NCI-H345 treated with DMSO at 0.1 percent for 48 hours (cell line): Measurements from ENCODE around the gene KMT5C.
"Not testable (repeated sequence)": the region's sequence is repeated elsewhere in the genome, so short reads cannot be mapped to it uniquely, and the experiment has no call there.

Experiments used
- DNase-seq: peaks from one replicate; lab custom pipeline; 2025; ENCODE audit not compliant: unreplicated experiment; lab: John Stamatoyannopoulos, UW

The KMT5C gene

GRCh38 chr19:55315956-55316525, 23.6 kb upstream of the KMT5C start:
- no peak for DNase-seq

DNA sequence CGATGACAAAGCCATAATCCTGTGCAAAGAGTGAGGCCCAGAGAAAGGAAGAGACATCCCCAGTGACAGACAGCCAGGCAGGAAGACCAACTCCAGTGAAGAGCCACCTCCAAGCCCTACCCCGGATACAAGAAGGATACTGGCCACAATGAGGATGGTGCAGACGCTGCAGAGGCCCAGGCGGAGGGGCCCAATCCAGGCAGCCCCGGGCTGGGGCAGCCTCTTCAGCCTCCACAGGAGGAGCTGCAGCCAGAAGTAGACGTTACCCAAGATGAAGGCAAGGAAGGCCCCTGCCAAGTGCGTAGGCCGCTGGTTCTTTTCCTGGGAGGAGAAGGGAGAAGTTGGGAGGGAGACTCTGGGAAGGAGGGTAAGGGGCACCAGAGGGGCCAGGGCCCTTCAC, 23.0 kb upstream of the KMT5C start:
- no peak for DNase-seq

DNA sequence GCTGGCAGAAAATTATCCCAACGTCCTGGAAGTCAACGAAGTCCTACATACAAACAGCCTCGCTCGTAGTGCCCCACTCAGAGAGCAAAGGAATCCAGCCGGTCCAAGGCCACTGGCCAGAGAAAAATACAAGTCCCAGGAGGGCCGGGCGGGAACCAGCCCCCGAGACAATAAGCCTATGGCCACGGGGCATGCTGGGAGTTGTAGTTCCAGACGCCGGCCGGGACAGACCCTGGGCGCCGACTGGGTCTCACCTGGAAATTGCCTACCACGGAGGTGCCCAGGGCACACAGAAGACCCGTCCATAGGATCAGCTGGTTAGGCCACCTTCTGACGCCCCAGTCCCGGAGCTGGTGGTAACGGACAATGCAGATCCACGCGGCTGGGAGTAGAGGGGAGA, 19.9 kb upstream of the KMT5C start:
- no peak for DNase-seq

GRCh38 chr19:55320844-55321419, 18.7 kb upstream of the KMT5C start:
- no peak for DNase-seq

DNA sequence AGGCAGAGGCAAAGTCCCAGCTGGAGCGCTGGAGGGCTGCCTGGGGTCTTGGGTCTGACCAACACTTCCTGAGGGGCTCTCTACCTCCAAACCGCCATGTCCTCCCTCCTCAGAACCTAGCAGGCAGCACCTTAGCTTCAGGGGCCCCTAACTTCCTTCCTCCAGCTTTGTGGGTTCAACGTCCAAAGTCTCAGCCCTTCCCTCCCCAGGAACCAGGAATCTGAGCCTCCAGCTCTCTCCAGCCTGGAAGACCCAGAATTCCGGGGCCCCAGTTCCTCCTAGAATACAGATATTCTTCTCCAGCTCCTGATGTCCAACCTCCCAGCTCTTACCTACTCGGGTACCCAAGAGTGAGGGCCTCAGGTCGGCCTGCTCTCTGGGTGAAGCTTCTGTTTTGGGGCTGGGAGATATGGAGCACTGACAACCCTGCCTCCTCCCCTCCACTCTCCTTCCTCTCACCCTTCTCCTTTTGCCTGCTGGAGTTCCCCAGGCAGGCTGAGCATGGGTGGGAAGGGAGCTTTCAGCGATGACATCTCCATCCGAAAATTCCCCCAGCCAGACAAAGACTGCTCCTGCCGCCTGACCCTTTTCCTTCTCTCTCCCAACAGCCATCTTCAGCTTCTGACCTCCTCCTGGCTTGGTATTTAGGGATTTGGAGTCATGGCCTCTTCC, 18.1 kb upstream of the KMT5C start:
- DNase-seq, result no peak

DNA sequence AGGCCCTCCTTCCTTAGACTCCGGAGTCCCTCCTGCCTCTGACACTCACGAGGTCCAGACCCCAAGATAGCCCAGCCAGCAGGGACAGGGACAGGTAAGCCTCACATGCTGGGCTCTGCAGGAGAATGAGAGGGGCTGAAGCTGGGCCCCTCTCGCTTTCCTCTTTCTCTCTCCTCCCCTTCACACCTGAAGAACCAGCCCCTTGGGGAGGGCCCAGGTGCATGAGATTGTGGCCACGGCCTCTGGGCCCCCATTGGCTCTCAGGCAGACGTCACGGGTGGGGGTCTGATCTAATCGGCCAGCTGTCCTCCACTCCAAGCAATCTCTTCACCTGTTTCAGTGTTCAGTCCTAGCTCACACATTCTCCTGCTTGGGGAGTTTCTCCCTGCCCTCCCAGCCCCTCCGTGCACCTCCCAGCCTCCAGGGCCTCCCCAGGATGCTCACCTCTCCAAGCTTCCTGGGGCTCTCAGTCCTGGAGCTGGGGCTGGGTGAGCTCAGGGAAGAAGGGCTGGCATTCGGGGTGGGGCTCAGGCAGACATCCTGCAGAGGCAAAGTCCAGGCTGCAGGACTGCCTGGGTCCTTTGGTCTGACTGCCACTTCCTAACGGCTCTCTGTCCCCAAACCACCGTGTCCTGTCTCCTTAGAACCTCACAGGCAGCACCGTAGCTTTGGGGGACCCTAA, 17.3 kb upstream of the KMT5C start:
- no peak for DNase-seq

GRCh38 chr19:55324662-55325061, 15.0 kb upstream of the KMT5C start:
- DNase-seq, result no peak

- no peak for DNase-seq
Observed at GRCh38 chr19:55325172-55325571, 14.5 kb upstream of the KMT5C start, which contains the start of gene TMEM150B. TMEM150B (minus strand) TSS chr19:55325341; CDS start chr19:55321036, 4,305 bp downstream.

- not testable (repeated sequence) for DNase-seq
Observed at GRCh38 chr19:55328774-55329318, 10.8 kb upstream of the KMT5C start.

DNA sequence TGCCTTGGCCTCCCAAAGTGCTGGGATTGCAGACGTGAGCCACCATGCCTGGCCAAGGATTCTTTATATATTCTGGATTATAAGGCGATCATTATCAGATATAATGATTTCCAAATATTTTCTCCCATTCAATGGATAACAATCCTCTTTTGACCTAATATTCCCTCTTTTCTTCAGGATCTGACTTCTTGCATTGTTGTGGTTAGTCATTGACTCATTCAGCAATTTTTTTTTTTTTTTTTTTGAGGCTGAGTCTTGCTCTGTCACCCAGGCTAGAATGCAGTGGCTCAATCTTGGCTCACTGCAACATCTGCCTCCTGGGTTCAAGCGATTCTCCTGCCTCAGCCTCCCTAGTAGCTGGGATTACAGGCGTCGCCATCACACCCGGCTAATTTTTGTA, 9.9 kb upstream of the KMT5C start:
- not testable (repeated sequence) for DNase-seq

DNA sequence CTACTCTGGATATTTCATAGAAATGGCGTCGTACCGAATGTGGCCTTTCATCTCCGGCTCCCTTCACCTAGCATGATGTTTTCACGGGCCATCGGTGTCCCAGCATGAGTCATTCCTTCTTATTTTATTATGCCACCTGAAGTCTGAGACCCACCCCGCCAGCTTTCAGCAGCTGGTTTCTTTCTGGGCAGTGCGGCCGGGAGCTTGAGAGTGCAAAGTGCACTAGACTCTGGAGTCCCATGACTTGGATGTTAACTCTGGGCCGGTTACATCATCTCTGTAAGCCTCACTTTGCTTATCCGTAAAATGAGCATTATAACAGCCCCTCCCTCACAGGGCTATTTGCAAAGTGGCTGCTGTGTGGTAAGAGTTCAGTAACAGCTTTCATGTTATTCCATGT, 5.8 kb upstream of the KMT5C start:
- no peak for DNase-seq

DNA sequence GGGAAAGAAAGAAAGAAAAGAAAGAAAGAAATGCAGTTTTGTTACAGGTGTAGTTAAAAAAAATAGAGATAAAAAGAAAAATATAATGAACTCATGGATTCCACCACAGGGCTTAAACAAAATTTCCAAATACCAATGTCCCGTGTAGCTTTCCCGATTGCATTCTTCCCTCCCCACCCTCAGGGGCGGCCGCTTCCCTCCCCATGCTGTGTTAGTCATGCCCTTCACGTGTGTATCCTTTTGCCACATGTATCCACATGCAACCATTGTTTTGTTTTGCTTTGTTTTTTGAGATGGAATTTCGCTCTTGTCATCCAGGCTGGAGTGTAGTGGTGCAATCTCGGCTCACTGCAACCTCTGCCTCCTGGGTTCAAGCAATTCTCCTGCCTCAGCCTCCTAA, 3.6 kb upstream of the KMT5C start:
- DNase-seq, result no peak

DNA sequence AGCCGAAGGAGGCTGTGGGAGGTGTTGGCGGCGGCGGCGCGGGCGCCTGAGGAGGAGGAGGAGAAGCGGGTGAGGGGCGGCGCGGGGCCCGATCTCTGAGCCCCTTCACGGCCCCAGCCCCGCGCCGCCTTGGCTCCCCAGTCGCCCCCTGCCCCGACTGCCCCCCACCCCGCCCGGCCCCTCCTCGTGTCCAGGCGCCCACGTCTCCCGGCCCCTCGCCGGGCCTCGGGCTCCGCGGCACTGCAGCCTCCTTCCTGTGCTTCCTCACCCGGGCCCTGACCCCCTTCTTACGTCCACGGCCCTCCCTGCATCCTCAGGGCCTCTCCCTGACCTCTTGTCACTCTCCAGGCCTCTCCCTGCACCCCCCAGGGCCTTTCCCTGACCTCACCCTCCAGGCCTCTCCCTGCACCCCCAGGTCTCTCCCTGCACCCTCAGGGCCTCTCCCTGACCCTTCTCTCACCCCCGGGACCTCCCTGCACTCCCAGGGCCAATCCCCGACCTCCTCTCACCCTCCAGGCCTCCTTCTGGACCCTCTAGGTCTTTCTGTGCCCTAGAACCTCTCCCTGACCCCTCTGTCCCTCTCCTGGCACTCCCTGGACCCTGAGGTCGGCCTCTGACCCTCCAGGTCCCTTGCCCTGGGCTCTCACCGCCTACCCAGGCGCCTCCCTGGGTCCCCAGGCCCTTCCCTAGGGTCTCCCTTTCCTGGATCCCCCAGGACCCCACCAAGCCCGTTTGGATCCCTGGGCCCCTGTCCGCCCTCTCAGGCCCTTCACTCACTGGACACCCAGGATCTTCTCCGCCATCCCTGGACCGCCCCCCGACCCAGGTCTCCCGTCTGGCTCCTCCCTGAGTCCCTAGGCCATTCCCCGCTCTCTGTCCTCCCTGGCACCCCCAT, 460 bp downstream of the KMT5C start:
- no peak for DNase-seq

DNA sequence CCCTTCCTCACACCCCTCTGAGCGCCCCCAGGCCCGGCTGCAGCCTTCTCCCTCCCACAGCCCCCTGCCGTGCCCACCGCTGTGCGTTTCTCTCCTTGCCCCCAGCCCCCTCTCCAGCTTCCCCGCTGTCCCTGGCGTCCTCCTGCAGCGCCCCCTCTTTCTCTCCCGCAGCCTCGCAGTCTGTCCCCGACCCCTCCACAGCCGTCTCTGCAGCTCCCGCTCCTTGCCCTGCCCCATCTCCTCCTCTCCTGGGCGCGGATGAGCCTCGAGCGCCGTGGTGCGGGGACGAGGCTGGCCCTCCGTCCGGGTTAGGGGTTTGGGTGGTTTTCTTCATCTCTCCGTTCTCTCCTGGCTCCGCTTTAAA, 1.1 kb downstream of the KMT5C start:
- DNase-seq, result no peak

GRCh38 chr19:55341171-55341588, 1.5 kb downstream of the KMT5C start:
- DNase-seq, result peak; percentile 51

DNA sequence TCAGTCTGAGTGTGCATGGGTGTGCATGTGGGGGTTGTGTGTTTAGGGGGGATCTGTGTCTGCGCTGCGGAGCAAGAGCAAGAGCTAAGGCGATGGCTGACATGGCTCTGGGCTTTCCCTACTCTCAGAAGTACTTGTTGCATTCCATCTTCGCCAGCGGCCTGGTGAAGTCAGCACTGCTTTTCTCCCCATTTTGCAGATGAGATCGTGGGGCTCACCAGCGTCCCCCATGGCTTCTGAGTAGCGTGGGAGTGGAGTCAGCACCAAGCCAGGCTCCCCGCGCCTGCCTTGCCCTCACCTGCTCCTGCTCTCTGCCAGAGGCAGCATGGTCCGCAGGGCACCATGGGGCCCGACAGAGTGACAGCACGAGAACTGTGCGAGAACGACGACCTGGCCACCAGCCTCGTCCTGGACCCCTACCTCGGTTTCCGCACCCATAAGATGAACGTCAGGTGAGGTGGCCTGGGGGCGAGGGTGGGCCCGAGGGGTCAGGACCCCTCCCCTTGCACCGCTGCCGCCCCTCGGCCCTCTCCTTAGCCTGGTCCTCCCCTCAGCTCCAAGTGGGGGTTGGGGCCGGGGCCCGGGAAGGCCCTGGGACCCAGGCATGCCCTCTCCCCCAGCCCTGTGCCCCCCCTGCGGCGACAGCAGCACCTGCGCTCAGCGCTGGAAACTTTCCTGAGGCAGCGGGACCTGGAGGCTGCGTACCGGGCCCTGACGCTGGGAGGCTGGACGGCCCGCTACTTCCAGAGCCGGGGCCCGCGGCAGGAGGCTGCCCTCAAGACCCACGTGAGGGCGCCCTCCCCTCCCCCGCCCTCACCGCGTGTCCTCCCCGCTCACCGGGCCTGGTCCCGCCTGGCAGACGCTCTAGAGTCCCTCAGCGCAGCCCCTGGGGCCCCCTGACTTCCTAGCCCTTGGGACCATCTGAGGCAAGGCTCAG, 2.2 kb downstream of the KMT5C start:
- no peak for DNase-seq

- DNase-seq, result peak; percentile 18
Observed at GRCh38 chr19:55344444-55344843, 4.8 kb downstream of the KMT5C start.

DNA sequence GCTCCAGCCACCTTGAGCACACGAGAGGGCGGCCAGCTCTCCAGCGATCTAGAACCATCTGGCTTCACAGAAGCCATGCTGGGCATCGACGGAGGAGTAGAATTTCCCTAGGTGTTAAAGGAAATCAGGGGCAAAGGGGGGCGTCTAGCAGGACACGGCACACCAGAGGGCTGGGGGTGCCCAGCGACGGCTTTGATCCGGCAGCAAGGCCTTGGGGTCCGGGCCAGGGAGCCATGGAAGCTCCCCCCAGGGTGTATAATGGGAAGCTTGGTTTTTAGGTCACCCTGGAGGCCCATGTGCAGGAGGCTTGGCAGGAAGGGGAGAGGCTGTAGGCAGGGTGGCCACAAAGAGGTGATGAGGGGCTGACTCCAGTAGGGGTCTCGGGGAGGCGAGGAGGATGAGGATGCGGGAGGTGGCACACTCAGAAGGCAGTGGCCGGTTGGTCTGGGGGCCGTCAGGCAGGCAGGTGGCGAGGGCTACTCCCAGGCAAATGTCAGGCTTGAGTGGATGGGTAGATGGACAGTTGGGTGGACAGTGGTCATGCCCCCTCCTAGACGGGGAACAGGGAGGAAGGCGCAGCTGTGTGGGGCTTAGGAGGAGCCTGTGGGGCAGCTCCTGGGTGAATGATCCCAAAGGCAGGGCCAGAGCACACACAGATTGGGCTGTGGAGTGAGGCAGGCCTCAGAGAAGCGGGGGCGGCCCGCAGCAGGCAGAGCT, 5.6 kb downstream of the KMT5C start:
- no peak for DNase-seq
